Measurements from ENCODE around the gene EME1. TPM values are rescaled to one million over a fixed set of nuclear protein-coding genes. Genes with fewer than 3 reads are reported as not detected.

EME1 gene
- total RNA-seq, 2 experiments from 2014 or later = 0.36 to 0.92 TPM

DNA sequence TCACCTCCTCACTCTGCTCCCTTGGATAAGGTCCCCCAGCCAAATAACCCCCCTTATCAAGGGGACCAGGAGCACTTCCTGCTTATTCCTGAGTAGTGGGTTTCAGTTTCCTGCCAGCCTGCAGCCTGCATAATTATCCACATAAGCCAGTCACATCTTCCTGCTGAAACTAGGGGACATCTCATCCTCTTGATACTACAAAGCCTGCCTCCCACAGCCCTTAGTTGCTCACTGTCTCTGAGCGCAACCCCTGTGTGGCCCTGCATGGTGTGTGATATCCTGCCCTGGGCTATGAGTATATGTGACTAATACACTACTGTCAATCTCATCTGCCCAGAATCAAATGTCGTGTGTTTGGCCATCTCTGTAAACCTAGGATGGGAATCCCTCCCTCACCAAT lies 35.1 kb upstream of the EME1 start:
- Mint-ChIP-seq H3K27ac (no peak overlapping the region), H3K9me3 (peaks cover 5% of the 10 kb centered on the region), H3K36me3 (ENCODE audit: low read depth) (no peaks in the 10 kb centered on the region), H3K4me3 (no peak overlapping the region), H3K4me1 (ENCODE audit: low read depth) (peaks cover 8% of the 10 kb centered on the region), H3K27me3 (peaks cover 9% of the 10 kb centered on the region)
- CTCF ChIA-PET = no interaction called here
- H3K4me3 ChIP-seq (ENCODE audit: low read length) = no peak overlapping the region
- TF ChIP-seq, protein P1, sequence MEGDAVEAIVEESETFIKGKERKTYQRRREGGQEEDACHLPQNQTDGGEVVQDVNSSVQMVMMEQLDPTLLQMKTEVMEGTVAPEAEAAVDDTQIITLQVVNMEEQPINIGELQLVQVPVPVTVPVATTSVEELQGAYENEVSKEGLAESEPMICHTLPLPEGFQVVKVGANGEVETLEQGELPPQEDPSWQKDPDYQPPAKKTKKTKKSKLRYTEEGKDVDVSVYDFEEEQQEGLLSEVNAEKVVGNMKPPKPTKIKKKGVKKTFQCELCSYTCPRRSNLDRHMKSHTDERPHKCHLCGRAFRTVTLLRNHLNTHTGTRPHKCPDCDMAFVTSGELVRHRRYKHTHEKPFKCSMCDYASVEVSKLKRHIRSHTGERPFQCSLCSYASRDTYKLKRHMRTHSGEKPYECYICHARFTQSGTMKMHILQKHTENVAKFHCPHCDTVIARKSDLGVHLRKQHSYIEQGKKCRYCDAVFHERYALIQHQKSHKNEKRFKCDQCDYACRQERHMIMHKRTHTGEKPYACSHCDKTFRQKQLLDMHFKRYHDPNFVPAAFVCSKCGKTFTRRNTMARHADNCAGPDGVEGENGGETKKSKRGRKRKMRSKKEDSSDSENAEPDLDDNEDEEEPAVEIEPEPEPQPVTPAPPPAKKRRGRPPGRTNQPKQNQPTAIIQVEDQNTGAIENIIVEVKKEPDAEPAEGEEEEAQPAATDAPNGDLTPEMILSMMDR (IDR thresholded peaks at IDR 0.05) = no peak
- H3K36me3 ChIP-seq (ENCODE audit: insufficient read depth, low read length) = no peaks in the 10 kb centered on the region
- no peaks in the 10 kb centered on the region for H3K4me1 ChIP-seq (ENCODE audit: insufficient read depth, low read length)
- intact Hi-C loops (cut with DNase I, micrococcal nuclease) = no loop called here
- H3K9me3 ChIP-seq (ENCODE audit: control insufficient read depth in 1 of 2, insufficient read depth in 1 of 2, low read length in 2 of 2) = no peaks in the 10 kb centered on the region
- ATAC-seq (ENCODE audit: poor library complexity) = no peak
- POLR2A ChIA-PET = no interaction called here
- H3K27me3 ChIP-seq (ENCODE audit: control insufficient read depth in 1 of 2, insufficient read depth in 2 of 2, low read length in 2 of 2) = peaks cover 0 to 3% of the 10 kb centered on the region in 2 experiments
- H3K27ac ChIP-seq (ENCODE audit: low read depth in 1 of 2, low read length in 2 of 2) = no peak overlapping the region
- DNase-seq = no peak

DNA sequence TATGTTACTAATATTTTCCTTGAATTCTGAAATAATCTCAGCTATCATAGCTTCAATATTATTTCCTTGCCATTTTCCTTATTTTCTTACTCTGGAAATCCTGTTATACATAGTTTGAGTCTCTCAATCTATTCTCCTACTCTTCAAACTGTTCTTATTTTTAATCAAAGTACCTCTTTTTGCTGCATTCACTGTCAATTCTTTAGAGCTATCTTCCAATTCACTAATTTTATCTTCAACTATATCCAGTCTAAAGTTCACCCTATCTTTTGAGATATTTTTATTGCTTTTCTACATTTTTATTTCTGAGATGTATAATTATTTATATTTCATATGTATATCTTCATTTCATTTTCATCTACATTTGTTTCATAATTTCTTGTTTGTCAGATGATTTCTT lies 34.4 kb upstream of the EME1 start:
- POLR2A ChIA-PET = no interaction called here
- TF ChIP-seq, protein P1 (IDR thresholded peaks at IDR 0.05) = no peak
- DNase-seq (no peak), ATAC-seq (ENCODE audit: poor library complexity) (no peak)
- Mint-ChIP-seq H3K4me3 (no peak overlapping the region), H3K4me1 (ENCODE audit: low read depth) (peaks cover 6% of the 10 kb centered on the region), H3K36me3 (ENCODE audit: low read depth) (no peaks in the 10 kb centered on the region), H3K27me3 (peaks cover 9% of the 10 kb centered on the region), H3K27ac (no peak overlapping the region), H3K9me3 (peaks cover 5% of the 10 kb centered on the region)
- intact Hi-C loops (cut with DNase I, micrococcal nuclease) = no loop called here
- Histone ChIP-seq H3K4me1 (ENCODE audit: insufficient read depth, low read length) (no peaks in the 10 kb centered on the region), H3K36me3 (ENCODE audit: insufficient read depth, low read length) (no peaks in the 10 kb centered on the region), H3K4me3 (ENCODE audit: low read length) (no peak overlapping the region), H3K9me3 (ENCODE audit: control insufficient read depth in 1 of 2, insufficient read depth in 1 of 2, low read length in 2 of 2) (no peaks in the 10 kb centered on the region), H3K27ac (ENCODE audit: low read depth in 1 of 2, low read length in 2 of 2) (no peak overlapping the region), H3K27me3 (ENCODE audit: control insufficient read depth in 1 of 2, insufficient read depth in 2 of 2, low read length in 2 of 2) (no peaks in the 10 kb centered on the region)
- CTCF ChIA-PET = no interaction called here

DNA sequence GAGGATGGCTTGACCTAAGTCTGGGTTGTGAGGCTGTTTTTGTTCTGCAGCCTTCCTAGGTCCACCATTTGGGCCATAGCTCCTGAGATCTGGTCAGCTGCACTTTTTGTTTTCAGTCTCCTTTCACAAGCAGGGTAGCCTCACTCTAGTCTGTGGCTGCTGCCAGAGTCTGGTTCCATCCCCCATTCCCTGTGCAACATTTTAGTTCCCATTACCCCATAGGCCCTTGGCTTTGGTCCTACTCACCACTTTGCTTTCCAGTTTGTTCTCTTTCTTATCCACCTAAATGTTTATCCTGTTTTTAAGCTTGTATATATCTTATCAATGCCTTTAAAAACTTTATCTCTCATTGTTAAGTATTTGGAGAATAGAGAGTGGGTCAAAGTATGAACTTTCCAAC lies 33.6 kb upstream of the EME1 start:
- intact Hi-C loops (cut with DNase I, micrococcal nuclease) = no loop called here
- POLR2A ChIA-PET = no interaction called here
- no peaks in the 10 kb centered on the region for H3K4me1 ChIP-seq (ENCODE audit: insufficient read depth, low read length)
- H3K4me3 Mint-ChIP-seq = no peak overlapping the region
- ATAC-seq (ENCODE audit: poor library complexity) (no peak), DNase-seq (no peak)
- no peak overlapping the region for H3K27ac ChIP-seq (ENCODE audit: low read depth in 1 of 2, low read length in 2 of 2)
- peaks cover 9% of the 10 kb centered on the region for H3K27me3 Mint-ChIP-seq
- H3K4me1 Mint-ChIP-seq (ENCODE audit: low read depth) = no peaks in the 10 kb centered on the region
- peaks cover 5% of the 10 kb centered on the region for H3K9me3 Mint-ChIP-seq
- CTCF ChIA-PET = no interaction called here
- H3K4me3 ChIP-seq (ENCODE audit: low read length) = no peak overlapping the region
- H3K9me3 ChIP-seq (ENCODE audit: control insufficient read depth in 1 of 2, insufficient read depth in 1 of 2, low read length in 2 of 2) = no peaks in the 10 kb centered on the region
- H3K36me3 ChIP-seq (ENCODE audit: insufficient read depth, low read length) = no peaks in the 10 kb centered on the region
- no peaks in the 10 kb centered on the region for H3K36me3 Mint-ChIP-seq (ENCODE audit: low read depth)
- TF ChIP-seq, protein P1 (IDR thresholded peaks at IDR 0.05) = no peak
- no peak overlapping the region for H3K27ac Mint-ChIP-seq
- H3K27me3 ChIP-seq (ENCODE audit: control insufficient read depth in 1 of 2, insufficient read depth in 2 of 2, low read length in 2 of 2) = no peaks in the 10 kb centered on the region

Data from CD4-positive, alpha-beta T cell (primary cell).